EL (cell line): ENCODE measurements around the gene ALKBH6.
A peak's percentile ranks its signal among the peaks of the same experiment; 100 is the strongest.
"Not testable (repeated sequence)": the region's sequence is repeated elsewhere in the genome, so short reads cannot be mapped to it uniquely, and the experiment has no call there.

Source experiments
- DNase-seq: peaks from one replicate; pipeline ENCODE4 v3.0.0-alpha.2; 2016

ALKBH6 gene

GRCh38 chr19:36014012-36014924, at the start of gene ALKBH6:
ALKBH6 (minus strand) TSS chr19:36014213; CDS start chr19:36013397, 816 bp downstream.
- peak; percentile 99 for DNase-seq

- no peak for DNase-seq
Observed at GRCh38 chr19:36061367-36061766, 47.4 kb upstream of the ALKBH6 start.

- DNase-seq: peak; percentile 43
Observed at GRCh38 chr19:36060430-36060829, 46.4 kb upstream of the ALKBH6 start.

- no peak for DNase-seq
Observed at GRCh38 chr19:36059180-36059910, 45.3 kb upstream of the ALKBH6 start.

- no peak for DNase-seq
Observed at GRCh38 chr19:36058481-36059179, 44.6 kb upstream of the ALKBH6 start.

GRCh38 chr19:36054733-36055686, 41.0 kb upstream of the ALKBH6 start, which contains the start of gene WDR62:
WDR62 (plus strand) TSS chr19:36054897; CDS start chr19:36054972, 75 bp downstream.
- DNase-seq: peak; percentile 94

GRCh38 chr19:36054119-36054732, 40.2 kb upstream of the ALKBH6 start, which contains the start of gene THAP8:
THAP8 (minus strand) TSS chr19:36054285; CDS start chr19:36054217, 68 bp downstream.
- peak; percentile 99 for DNase-seq

- no peak for DNase-seq
Observed at GRCh38 chr19:36051637-36052036, 37.6 kb upstream of the ALKBH6 start.

GRCh38 chr19:36051236-36051635, 37.2 kb upstream of the ALKBH6 start:
- no peak for DNase-seq

- no peak for DNase-seq
Observed at GRCh38 chr19:36049080-36049698, 35.2 kb upstream of the ALKBH6 start.

GRCh38 chr19:36047835-36048234, 33.8 kb upstream of the ALKBH6 start:
- DNase-seq: no peak

- no peak for DNase-seq
Observed at GRCh38 chr19:36046443-36047050, 32.5 kb upstream of the ALKBH6 start.

GRCh38 chr19:36043952-36044351, 29.9 kb upstream of the ALKBH6 start:
- DNase-seq: no peak

- peak; percentile 90 for DNase-seq
Observed at GRCh38 chr19:36041831-36042230, 27.8 kb upstream of the ALKBH6 start.

GRCh38 chr19:36041092-36041491, 27.1 kb upstream of the ALKBH6 start:
- not testable (repeated sequence) for DNase-seq

- no peak for DNase-seq
Observed at GRCh38 chr19:36040495-36040894, 26.5 kb upstream of the ALKBH6 start.

GRCh38 chr19:36032251-36033104, 18.5 kb upstream of the ALKBH6 start, which contains the start of gene CLIP3:
CLIP3 (minus strand) TSS chr19:36032873; CDS start chr19:36032357, 516 bp downstream.
- DNase-seq: peak; percentile 75

- no peak for DNase-seq
Observed at GRCh38 chr19:36031308-36031707, 17.3 kb upstream of the ALKBH6 start.
